HCEC 1CT (cell line): ENCODE measurements around the gene SLK.

Experiments
- DNase-seq: peaks from one replicate; pipeline ENCODE4 v3.0.0-alpha.2; 2017

Gene SLK

DNA sequence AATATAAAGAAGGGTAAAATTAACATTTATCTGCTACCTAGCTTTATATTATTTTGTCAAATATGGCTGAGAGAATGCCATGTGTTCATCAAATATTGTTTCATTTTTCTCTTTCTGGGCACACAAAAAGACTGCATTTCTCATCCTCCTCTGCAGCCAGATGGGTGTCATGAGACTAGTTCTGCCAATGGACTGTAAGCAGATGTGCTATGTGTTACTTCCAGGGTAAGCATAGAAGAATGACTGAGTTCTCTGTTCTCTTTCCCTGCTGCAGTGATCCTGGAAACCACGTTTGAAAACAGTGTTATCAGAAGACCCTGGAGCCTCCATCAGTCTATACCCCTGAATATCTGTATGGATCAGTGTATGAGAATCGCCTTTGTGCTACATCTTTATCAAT is 24.1 kb upstream of the SLK start:
- DNase-seq, result no peak

DNA sequence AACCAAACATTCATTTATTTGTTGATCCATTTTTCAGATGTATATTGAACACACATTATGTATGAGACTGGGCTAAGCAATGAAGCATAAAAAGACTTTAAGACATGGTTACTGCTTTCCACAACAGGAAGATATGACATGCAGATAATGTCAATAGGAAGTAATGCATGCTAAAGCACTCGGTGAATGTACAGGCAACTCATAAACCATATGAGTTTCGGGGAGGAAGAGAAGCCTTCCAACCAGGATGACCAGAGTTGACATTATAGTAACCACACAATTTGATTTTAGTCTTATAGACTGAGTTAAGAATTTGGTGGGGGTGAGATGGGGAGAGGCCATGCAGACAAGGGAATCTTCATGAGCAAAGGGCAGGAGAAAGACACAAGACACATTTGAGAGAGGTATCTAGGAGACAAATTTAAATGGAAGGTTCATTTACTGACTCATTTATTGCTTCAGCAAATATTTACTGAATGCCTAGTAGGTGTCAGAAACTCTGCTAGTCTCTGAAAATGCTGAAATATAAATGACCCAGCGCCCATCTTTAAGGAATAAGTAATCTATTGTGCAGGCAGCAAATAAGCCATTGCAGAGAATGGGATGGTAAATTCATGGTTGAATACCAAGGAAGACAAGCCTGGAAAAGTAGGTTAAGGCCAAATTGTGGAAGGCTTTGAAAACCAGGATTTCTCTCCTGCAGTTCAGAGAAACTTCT is 19.0 kb upstream of the SLK start:
- no peak for DNase-seq

GRCh38 chr10:103949728-103950127 is 17.2 kb upstream of the SLK start:
- DNase-seq, result no peak

- DNase-seq, result no peak
These were observed 15.8 kb upstream of the SLK start for GRCh38 chr10:103951183-103951582.

DNA sequence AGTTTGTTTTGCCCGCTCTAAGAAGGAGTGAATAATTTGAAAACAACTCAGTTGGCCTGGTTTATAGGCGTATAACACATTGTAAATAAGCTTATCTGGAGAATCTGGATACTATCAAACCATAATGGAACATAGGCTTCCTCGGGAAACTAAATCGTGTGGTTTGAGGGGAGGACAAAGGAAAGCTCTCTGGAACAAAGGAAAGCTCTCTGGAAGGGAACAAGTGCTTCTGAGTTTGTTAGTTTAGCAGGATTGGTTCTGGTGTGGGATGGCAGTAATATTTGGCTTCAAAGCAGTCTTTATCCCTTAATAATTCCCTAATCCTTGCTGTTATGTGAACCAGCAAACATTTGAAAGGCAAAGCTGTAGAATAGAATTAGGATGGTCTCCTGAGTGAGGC is 15.0 kb upstream of the SLK start:
- DNase-seq, result no peak

GRCh38 chr10:103954543-103954942 is 12.4 kb upstream of the SLK start:
- no peak for DNase-seq

GRCh38 chr10:103958996-103959395 is 7.9 kb upstream of the SLK start:
- no peak for DNase-seq

DNA sequence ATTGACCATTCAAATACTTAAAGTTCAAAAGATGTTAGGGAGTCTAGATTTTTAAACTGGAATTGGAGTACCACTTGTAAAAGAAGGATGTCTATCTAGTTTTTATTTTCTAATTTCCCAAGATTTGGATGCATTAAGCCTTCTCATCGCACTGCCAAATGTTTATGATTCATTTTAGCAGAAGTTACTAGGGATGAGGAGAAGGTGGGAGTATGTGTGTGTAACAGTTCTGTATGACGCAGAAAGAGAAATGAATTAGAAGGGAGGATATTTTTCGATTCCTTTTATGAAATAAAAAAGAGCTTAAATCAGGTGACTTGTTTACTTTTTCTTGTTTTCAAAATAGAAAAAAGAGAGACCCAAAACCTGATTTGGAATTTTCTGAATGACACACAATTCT is 6.8 kb upstream of the SLK start:
- no peak for DNase-seq

DNA sequence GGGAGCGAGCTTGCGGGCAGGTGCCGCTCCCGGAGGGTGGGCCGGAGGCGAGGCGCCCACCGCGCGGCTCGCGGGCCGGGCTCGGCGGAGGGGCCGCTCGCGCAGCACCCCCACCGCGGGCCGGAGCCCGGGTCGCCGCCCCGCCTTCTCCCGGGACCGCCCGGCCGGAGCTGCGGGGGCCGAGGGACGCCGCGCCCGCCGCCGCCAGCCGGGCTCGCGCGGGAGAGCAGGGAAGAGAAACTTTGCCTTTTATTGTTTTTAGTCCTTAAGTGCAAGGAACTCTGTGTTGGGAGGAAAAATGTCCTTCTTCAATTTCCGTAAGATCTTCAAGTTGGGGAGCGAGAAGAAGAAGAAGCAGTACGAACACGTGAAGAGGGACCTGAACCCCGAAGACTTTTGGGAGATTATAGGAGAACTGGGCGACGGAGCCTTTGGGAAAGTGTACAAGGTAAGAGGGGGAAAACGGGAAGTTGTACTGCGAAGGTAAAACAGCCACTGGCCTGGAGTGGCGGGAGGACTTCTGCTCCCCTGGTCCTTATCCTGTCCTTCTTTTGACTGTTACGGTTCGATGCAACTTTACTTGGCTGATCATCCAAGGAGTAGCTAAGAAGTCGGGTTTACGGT is 620 bp downstream of the SLK start:
- no peak for DNase-seq

GRCh38 chr10:103968441-103969391 is 1.8 kb downstream of the SLK start:
- DNase-seq, result no peak

- no peak for DNase-seq
These were observed 2.5 kb downstream of the SLK start for GRCh38 chr10:103969436-103969835.

- DNase-seq, result no peak
These were observed 3.1 kb downstream of the SLK start for GRCh38 chr10:103969857-103970627.

- DNase-seq, result no peak
These were observed 8.2 kb downstream of the SLK start for GRCh38 chr10:103975169-103975568.

DNA sequence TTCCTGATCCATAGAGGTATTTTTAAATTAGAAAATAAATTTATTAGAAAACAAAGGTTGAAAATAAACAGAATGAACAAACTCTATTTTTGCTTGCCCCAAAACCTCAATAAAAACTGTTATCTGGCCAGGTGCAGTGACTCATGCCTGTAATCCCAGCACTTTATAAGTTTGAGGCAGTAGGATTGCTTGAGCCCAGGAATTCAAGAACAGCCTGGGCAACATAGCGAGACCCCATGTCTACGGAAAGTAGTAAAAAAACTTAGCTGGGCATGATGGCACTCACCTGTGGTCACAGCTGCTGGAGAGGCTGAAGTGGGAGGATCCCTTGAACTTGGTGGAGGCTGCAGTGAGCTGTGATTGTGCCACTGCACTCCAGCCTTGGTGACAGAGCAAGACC is 10.3 kb downstream of the SLK start:
- DNase-seq, result no peak

- no peak for DNase-seq
These were observed 12.6 kb downstream of the SLK start for GRCh38 chr10:103979530-103979929.

GRCh38 chr10:103980288-103980906 is 13.5 kb downstream of the SLK start:
- DNase-seq, result peak; percentile 70

GRCh38 chr10:103982639-103983038 is 15.7 kb downstream of the SLK start:
- no peak for DNase-seq

DNA sequence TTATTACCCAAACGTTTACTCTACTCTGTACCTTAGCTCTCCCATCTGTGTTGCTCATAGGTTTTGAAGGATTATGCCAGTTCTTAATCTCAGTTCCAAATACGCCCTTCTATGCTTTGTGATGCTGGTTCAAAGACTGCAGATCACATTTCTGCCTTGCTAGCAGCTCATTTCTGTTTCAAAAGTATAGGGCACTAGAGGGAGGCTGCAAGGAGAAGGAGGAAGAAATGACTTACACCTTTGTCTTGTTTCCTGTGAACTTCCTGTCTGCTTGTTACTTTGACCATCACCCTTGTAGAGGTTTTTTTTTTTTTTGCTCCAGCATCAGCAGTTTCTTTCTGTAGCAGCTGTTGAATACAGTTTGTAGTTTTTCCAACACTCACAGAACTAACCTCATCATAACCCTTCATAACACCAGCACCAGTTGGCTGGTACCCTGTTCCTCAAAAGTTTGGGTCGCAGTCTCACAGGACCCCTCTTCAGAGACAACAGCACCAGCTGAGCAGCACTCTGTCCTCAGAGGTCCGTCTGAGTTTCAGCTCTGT is 16.5 kb downstream of the SLK start:
- no peak for DNase-seq

DNA sequence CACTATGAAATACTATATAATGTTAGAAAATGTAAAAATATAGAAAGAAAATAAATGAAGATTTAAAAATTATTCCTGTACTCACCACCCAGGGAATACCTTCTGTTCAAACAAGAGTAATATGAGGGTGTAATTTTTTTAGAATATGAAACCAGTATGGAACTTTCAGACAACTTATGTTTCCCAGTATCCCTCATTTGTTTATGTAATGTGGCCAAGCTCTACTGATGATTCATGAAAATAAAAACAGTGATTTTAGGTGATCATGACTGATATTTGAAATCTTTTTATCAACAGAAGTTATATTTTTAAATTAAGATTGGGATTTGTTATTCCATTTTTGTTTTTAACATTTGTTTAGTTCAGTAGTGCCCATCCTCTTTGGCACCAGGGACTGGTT is 18.8 kb downstream of the SLK start:
- DNase-seq, result peak; percentile 56

GRCh38 chr10:103986360-103986759 is 19.4 kb downstream of the SLK start:
- DNase-seq, result no peak

DNA sequence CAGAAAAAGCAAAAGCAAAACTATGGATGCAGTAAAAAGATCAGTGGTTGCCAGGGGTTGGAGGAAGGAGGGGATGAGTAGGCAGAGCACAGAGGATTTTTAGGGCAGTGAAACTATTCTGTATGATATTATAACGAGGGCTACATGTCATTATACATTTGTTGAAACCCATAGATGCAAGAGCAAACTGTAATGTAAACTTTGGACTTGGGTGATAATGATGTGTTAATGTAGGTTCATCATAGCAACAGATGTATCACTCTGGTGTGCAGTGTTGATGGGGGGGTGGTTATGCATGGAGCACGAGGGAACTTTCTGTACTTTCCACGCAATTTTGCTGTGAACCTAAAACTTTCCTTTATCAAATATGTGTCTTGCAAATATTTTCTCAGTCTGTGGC is 23.2 kb downstream of the SLK start:
- no peak for DNase-seq

DNA sequence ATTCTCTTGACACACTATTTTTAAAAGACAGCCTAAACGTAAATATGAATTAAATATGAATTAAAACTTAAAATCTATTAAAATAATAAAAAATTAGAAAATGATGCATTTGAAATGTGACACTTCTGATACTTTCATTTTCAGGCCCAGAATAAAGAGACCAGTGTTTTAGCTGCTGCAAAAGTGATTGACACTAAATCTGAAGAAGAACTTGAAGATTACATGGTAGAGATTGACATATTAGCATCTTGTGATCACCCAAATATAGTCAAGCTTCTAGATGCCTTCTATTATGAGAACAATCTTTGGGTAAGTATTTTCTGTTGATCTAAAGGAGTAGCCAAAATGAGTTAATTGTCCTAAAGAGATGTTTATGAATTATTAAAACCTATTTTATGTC is 23.6 kb downstream of the SLK start:
- no peak for DNase-seq
